Prostate gland (tissue), 2 donors: ENCODE results near the gene GUK1. TPM values are rescaled to one million over a fixed set of nuclear protein-coding genes. Genes with fewer than 3 reads are reported as not detected.

Source experiments
- DNase-seq: peaks from one replicate; pipeline ENCODE4 v3.0.0-alpha.2; 2019; ENCODE audit warnings: low spot score
- H3K27ac ChIP-seq, 2 donors: fragments of 200-600 bp; sonication (generic); 2 replicates each; pipeline ENCODE4 v1.5.1; 2017 to 2019
- H3K27me3 ChIP-seq: fragments of 200-600 bp; sonication (generic); replicated peaks from 2 replicates; pipeline ENCODE4 v1.5.1; 2019; ENCODE audit not compliant: insufficient read depth
- H3K36me3 ChIP-seq, 2 donors: fragments of 200-600 bp; sonication (generic); 1 replicate in 1 of 2; 2 replicates in 1 of 2; pipeline versions ENCODE4 v1.5.1 to v1.8.1; 2017 to 2019
- H3K4me1 ChIP-seq: fragments of 200-600 bp; sonication (generic); replicated peaks from 2 replicates; pipeline ENCODE4 v1.5.1; 2019
- H3K4me3 ChIP-seq, 2 donors: fragments of 200-600 bp; sonication (generic); 2 replicates each; pipeline ENCODE4 v1.5.1; 2017 to 2019
- H3K9me3 ChIP-seq: fragments of 200-600 bp; sonication (generic); 2 replicates; pipeline ENCODE4 v1.5.1; 2017
- POLR2A ChIP-seq: fragments of 450-650 bp; IDR thresholded peaks from one replicate; pipeline ENCODE4 v1.6.1; 2016; ENCODE audit warnings: antibody characterized with exemption, mild to moderate bottlenecking
- POLR2AphosphoS5 ChIP-seq: sonication (generic); formaldehyde crosslinking; IDR thresholded peaks from one replicate; pipeline ENCODE4 v1.6.1; 2017; ENCODE audit warnings: antibody characterized with exemption
- WGBS: methylation state at CpG from one replicate; pipeline ENCODE4 v1.1.5; 2018; 5-methylcytosine and 5-hydroxymethylcytosine counted together
- intact Hi-C: fragments of 100-400 bp; cut with DNase I; formaldehyde crosslinking; loops from one replicate; pipeline ENCODE4 v1.14.2; 2022
- microRNA-seq: library from miRNA; unstranded; fragments of <30 nt; microRNA quantifications from one replicate; pipeline ENCODE4, GENCODE V29; 2016
- small RNA-seq, 2 donors: library from RNA; depleted of rRNA; stranded (forward); fragments of <200 nt; gene quantifications; one replicate each; pipeline ENCODE3, GENCODE V24; 2016
- total RNA-seq, 2 donors: library from RNA; depleted of rRNA; stranded (reverse); fragments of >200 nt; gene quantifications; one replicate each; pipeline ENCODE4 v1.1.0, GENCODE V29; 2016
- TF ChIP-seq, protein P1 (sequence below), 4 experiments: fragments of 200-600 bp in 2 of 4; fragments of 450-650 bp in 2 of 4; sonication (generic) in 2 of 4; IDR thresholded peaks; 1 replicate in 3 of 4; 2 replicates in 1 of 4; pipeline ENCODE4 v1.5.1; 2016 to 2019; ENCODE audit warnings: antibody characterized with exemption in 4 of 4, mild to moderate bottlenecking in 2 of 4, moderate library complexity in 2 of 4

The GUK1 gene
- total RNA-seq, 2 donors from 2014 or later: 250 to 458 TPM

DNA sequence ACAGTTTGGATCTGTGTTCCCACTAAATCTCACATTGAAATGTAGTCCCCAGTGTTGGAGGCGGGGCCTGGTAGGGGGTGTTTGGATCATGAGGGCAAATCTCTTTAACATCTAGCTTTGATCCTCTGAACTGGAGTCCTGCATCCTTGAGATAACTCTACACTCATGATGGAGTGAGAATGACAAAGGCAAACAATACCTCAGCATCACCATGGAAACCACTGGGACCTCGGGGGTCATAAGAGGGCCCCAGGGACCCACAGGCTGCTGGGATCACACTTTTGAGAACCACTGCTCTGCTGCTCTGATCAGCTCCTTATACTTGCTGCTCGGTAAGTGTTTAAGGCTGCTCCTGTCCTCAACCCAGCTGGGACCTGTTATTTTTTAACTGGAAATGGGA lies 54.4 kb downstream of the GUK1 start:
- Histone ChIP-seq H3K27ac (no peak overlapping the region), H3K27me3 (no peaks in the 10 kb centered on the region), H3K36me3 (no peaks in the 10 kb centered on the region), H3K4me1 (no peaks in the 10 kb centered on the region), H3K4me3 (no peak overlapping the region), H3K9me3 (no peaks in the 10 kb centered on the region)
- intact Hi-C loops: no loop called here
- 70% methylated on average over 3 of the region's 3 CpGs for WGBS
- DNase-seq: no peak
- TF ChIP-seq POLR2A (no peak), POLR2AphosphoS5 (no peak)
- TF ChIP-seq, protein P1, sequence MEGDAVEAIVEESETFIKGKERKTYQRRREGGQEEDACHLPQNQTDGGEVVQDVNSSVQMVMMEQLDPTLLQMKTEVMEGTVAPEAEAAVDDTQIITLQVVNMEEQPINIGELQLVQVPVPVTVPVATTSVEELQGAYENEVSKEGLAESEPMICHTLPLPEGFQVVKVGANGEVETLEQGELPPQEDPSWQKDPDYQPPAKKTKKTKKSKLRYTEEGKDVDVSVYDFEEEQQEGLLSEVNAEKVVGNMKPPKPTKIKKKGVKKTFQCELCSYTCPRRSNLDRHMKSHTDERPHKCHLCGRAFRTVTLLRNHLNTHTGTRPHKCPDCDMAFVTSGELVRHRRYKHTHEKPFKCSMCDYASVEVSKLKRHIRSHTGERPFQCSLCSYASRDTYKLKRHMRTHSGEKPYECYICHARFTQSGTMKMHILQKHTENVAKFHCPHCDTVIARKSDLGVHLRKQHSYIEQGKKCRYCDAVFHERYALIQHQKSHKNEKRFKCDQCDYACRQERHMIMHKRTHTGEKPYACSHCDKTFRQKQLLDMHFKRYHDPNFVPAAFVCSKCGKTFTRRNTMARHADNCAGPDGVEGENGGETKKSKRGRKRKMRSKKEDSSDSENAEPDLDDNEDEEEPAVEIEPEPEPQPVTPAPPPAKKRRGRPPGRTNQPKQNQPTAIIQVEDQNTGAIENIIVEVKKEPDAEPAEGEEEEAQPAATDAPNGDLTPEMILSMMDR (IDR thresholded peaks at IDR 0.05): no peak

DNA sequence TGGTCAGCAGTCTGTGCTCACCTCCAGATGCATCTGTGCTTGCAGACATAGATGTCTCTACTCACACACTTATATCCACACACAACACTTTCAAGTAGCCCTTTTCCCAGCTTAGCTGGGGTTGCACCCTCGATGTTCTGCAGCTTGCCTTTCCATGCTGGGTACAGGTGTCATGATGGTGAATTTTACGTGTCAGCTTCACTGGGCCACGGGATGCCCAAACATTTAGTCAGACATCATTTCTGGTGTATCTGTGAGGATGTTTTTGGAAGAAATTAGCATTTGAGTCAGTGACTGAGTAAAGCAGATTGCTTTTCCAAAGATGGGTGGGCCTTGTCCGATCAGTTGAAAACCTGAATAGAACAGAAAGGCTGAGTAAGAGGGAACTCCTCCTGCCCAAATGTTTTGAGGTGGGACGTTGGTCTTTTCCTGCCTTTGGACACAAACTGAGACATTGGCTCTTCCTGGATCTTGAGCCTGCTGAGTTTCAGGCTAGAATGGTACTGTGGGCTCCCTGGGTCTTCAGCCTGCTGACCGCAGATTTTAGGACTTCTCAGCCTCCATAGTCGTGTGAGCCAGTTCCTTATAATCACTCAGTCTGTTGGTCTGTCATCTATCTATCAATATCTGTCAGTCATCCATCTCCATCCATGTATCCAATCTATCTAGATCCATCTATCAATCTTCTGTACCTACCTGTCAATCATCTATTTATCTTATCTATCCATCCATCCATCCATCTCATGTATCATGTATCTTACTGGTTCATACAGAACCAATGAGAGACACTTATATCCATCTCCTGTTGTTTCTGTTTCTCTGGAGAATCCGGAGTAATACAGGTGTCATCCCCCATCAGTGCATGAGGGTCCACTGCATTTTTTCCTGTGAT lies 55.1 kb downstream of the GUK1 start:
- no peaks in the 10 kb centered on the region for H3K27me3 ChIP-seq
- H3K4me3 ChIP-seq: no peak overlapping the region
- WGBS: 91% methylated on average over 8 of the region's 8 CpGs
- H3K4me1 ChIP-seq: no peaks in the 10 kb centered on the region
- no peak overlapping the region for H3K27ac ChIP-seq
- TF ChIP-seq, protein P1 (IDR thresholded peaks at IDR 0.05): no peak
- TF ChIP-seq POLR2A (no peak), POLR2AphosphoS5 (no peak)
- no peak for DNase-seq
- H3K36me3 ChIP-seq: no peaks in the 10 kb centered on the region
- intact Hi-C loops: no loop called here
- no peaks in the 10 kb centered on the region for H3K9me3 ChIP-seq

DNA sequence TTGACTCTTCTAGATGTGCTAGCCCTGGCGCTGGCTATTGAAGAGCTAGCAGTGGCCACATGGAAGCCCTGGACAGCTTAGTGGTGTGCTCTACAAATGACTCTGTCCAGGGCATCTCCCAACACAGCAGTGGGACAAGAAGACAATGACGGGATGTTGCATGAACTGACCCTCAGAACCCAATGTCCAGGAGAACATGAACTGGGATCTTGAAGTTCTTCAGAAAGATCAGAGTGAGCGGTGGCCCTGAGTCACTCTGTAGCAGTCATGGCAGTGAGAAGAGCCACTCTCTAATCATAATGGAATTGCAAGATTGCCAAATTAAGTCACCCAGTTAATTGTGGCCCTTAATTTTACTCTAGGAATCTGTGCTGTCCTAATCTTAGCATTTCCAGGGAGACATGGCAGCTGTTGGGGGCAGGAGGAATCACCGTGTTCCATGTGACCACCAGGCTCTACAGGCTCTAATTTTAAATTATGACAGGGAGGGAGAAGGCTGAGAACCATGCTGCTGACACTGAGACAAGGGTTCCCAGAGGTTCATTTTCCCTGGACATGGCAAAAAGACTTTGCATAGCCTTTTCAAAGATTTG lies 57.6 kb downstream of the GUK1 start:
- Histone ChIP-seq H3K27me3 (no peaks in the 10 kb centered on the region), H3K36me3 (no peaks in the 10 kb centered on the region), H3K4me3 (no peak overlapping the region), H3K9me3 (no peaks in the 10 kb centered on the region), H3K27ac (no peak overlapping the region), H3K4me1 (no peaks in the 10 kb centered on the region)
- DNase-seq: no peak
- intact Hi-C loops: no loop called here
- 89% methylated on average over 4 of the region's 4 CpGs for WGBS
- TF ChIP-seq POLR2A: no peak
- TF ChIP-seq, protein P1 (IDR thresholded peaks at IDR 0.05): no peak
- TF ChIP-seq POLR2AphosphoS5: no peak

Small RNA genes lying within 50 kb of the gene (microRNA-seq; reads per million reads assigned to microRNA genes)
- 1.7 reads per million, percentile 23 among the genes with 10 or more reads in this experiment for gene MIR3620

Small RNA genes lying within 50 kb of the gene (small RNA-seq; reads per million reads assigned to genes)
- gene AL359510.1: 0 reads per million in 2 donors

Other genes starting within 250 kb of the GUK1 start
- 1 to 10 TPM; 1.4 to 2.0 TPM for gene WNT9A, start 192.3 kb upstream of the GUK1 start, total RNA-seq
- 1 to 10 TPM; 2.4 to 4.8 TPM for gene WNT3A, start 133.3 kb upstream of the GUK1 start, total RNA-seq
- gene ARF1, start 57.6 kb upstream of the GUK1 start, total RNA-seq: 100 to 1,000 TPM; 478 to 512 TPM
- 10 to 100 TPM; 23.5 TPM for gene C1orf35, start 37.0 kb upstream of the GUK1 start, total RNA-seq
- 100 to 1,000 TPM; 120 to 136 TPM for gene MRPL55, start 31.0 kb upstream of the GUK1 start, total RNA-seq
- gene GJC2, start 9.7 kb downstream of the GUK1 start, total RNA-seq: 1 to 10 TPM; 1.9 to 4.1 TPM
- gene IBA57, start 25.5 kb downstream of the GUK1 start, total RNA-seq: 10 to 100 TPM in 1 of 2 donors, 1 to 10 TPM in 1; 5.6 to 17.4 TPM
- 10 to 100 TPM; 34.3 to 45.2 TPM for gene OBSCN, start 67.8 kb downstream of the GUK1 start, total RNA-seq